GM12878 (cell line): ENCODE results near the gene AIP.

Source experiments
- BCLAF1 ChIP-seq: fragments of 450-650 bp; IDR thresholded peaks from 2 replicates; pipeline ENCODE4 v1.6.1; 2017; ENCODE audit warnings: antibody characterized with exemption, mild to moderate bottlenecking, moderate library complexity
- CHD2 ChIP-seq: IDR thresholded peaks from 2 replicates; pipeline ENCODE4 v1.6.1; 2011; ENCODE audit warnings: low read depth, low read length, improper control_type of control experiment, borderline replicate concordance
- CTCF ChIP-seq, 3 experiments: IDR thresholded peaks in 2 of 3; conservative IDR thresholded peaks in 1 of 3; 2 replicates each; pipeline ENCODE4 v1.5.1; 2011; ENCODE audit warnings: low read depth in 3 of 3, low read length in 3 of 3, mild to moderate bottlenecking in 3 of 3, control low read depth in 2 of 3, moderate library complexity in 2 of 3, inconsistent platforms in 1 of 3, mixed read lengths in 1 of 3; ENCODE audit not compliant: control insufficient read depth in 2 of 3, insufficient read depth in 1 of 3; ENCODE audit errors: extremely low read depth in 1 of 3
- E4F1 ChIP-seq: fragments of 450-650 bp; IDR thresholded peaks from 2 replicates; pipeline ENCODE4 v1.6.1; 2018; ENCODE audit warnings: borderline replicate concordance, mild to moderate bottlenecking; ENCODE audit not compliant: partially characterized antibody
- EP300 ChIP-seq, 2 experiments: fragments of 150-350 bp in 1 of 2; IDR thresholded peaks; 2 replicates each; pipeline ENCODE4 v1.6.1; 2011 to 2012; ENCODE audit warnings: low read depth in 2 of 2, low read length in 2 of 2, borderline replicate concordance in 1 of 2, improper control_type of control experiment in 1 of 2, inconsistent platforms in 1 of 2; ENCODE audit not compliant: control insufficient read depth in 1 of 2
- GABPA ChIP-seq: IDR thresholded peaks from 2 replicates; pipeline ENCODE4 v1.6.1; 2014; ENCODE audit warnings: antibody characterized with exemption, low read depth, mild to moderate bottlenecking, inconsistent platforms
- MYC ChIP-seq: IDR thresholded peaks from 2 replicates; pipeline ENCODE4 v1.6.1; 2011; ENCODE audit warnings: mild to moderate bottlenecking, low read length, moderate library complexity, inconsistent platforms; ENCODE audit not compliant: insufficient read depth, insufficient replicate concordance, insufficient read length, severe bottlenecking
- RCOR1 ChIP-seq: conservative IDR thresholded peaks from 2 replicates; pipeline ENCODE4 v1.6.1; 2012; ENCODE audit warnings: low read depth, low read length, improper control_type of control experiment
- SPI1 ChIP-seq: IDR thresholded peaks from 2 replicates; pipeline ENCODE4 v1.6.1; 2011; ENCODE audit warnings: low read depth, mild to moderate bottlenecking, low read length, moderate library complexity, borderline replicate concordance; ENCODE audit not compliant: insufficient read depth
- YY1 ChIP-seq: IDR thresholded peaks from 2 replicates; pipeline ENCODE4 v1.6.1; 2011; ENCODE audit warnings: low read depth, mild to moderate bottlenecking, low read length

- TF ChIP-seq CTCF (IDR thresholded peaks at IDR 0.05 in 2 of 3, conservative IDR thresholded peaks at IDR 0.05 in 1 of 3; ENCODE audit: control insufficient read depth in 2 of 3, extremely low read depth in 1 of 3, insufficient read depth in 1 of 3, low read depth in 3 of 3, low read length in 3 of 3) (no peak), MYC (no peak), BCLAF1 (no peak), SPI1 (no peak), CHD2 (no peak), E4F1 (no peak), YY1 (no peak), GABPA (no peak), RCOR1 (no peak), EP300 (IDR thresholded peaks at IDR 0.05; ENCODE audit: borderline replicate concordance in 1 of 2, control insufficient read depth in 1 of 2, low read depth in 2 of 2, low read length in 2 of 2) (no peak)
Observed at GRCh38 chr11:67539550-67539949, 56.7 kb downstream of the AIP start.
